Measurements from ENCODE around the gene ZNF446. TPM values are rescaled to one million over a fixed set of nuclear protein-coding genes. Genes with fewer than 3 reads are reported as not detected.
"Not testable (repeated sequence)": the region's sequence is repeated elsewhere in the genome, so short reads cannot be mapped to it uniquely, and the experiment has no call there.

The ZNF446 gene
- 8.7 TPM for polyA plus RNA-seq (ENCODE audit: insufficient read length)

GRCh38 chr19:58475714-58476497, at the start of gene ZNF446:
ZNF446 (plus strand) TSS chr19:58476352; CDS start chr19:58477219, 867 bp downstream.
- peak; percentile 97 for DNase-seq

- DNase-seq, result no peak
Measured at GRCh38 chr19:58428617-58429016, 47.5 kb upstream of the ZNF446 start.

- DNase-seq, result no peak
Measured at GRCh38 chr19:58429745-58430144, 46.4 kb upstream of the ZNF446 start.

GRCh38 chr19:58434217-58434616, 41.9 kb upstream of the ZNF446 start:
- DNase-seq, result no peak

GRCh38 chr19:58439576-58440554, 36.3 kb upstream of the ZNF446 start, which contains the start of gene ZNF132:
ZNF132 (minus strand) TSS chr19:58440153; CDS start chr19:58439821, 332 bp downstream.
- peak; percentile 97 for DNase-seq

- no peak for DNase-seq
Measured at GRCh38 chr19:58440556-58440955, 35.6 kb upstream of the ZNF446 start.

- not testable (repeated sequence) for DNase-seq
Measured at GRCh38 chr19:58442986-58443385, 33.2 kb upstream of the ZNF446 start.

- DNase-seq, result not testable (repeated sequence)
Measured at GRCh38 chr19:58448860-58449259, 27.3 kb upstream of the ZNF446 start.

- DNase-seq, result not testable (repeated sequence)
Measured at GRCh38 chr19:58449980-58450379, 26.2 kb upstream of the ZNF446 start.

- DNase-seq, result no peak
Measured at GRCh38 chr19:58450856-58451357, 25.2 kb upstream of the ZNF446 start.

- DNase-seq, result peak; percentile 97
Measured at GRCh38 chr19:58451358-58452101, 24.6 kb upstream of the ZNF446 start, which contains the start of gene ZNF324B. ZNF324B (plus strand) TSS chr19:58451622; CDS start chr19:58453702, 2,080 bp downstream.

GRCh38 chr19:58453743-58454142, 22.4 kb upstream of the ZNF446 start:
- DNase-seq, result no peak

- no peak for DNase-seq
Measured at GRCh38 chr19:58455306-58455705, 20.8 kb upstream of the ZNF446 start.

- no peak for DNase-seq
Measured at GRCh38 chr19:58456111-58456510, 20.0 kb upstream of the ZNF446 start.

- DNase-seq, result no peak
Measured at GRCh38 chr19:58460039-58460438, 16.1 kb upstream of the ZNF446 start.

GRCh38 chr19:58466089-58466759, 9.9 kb upstream of the ZNF446 start:
- DNase-seq, result no peak

- peak; percentile 98 for DNase-seq
Measured at GRCh38 chr19:58466760-58467589, 9.2 kb upstream of the ZNF446 start, which contains the start of gene ZNF324. ZNF324 (plus strand) TSS chr19:58467080; CDS start chr19:58469186, 2,106 bp downstream.

GRCh38 chr19:58468216-58468839, 7.8 kb upstream of the ZNF446 start:
- DNase-seq, result no peak

GRCh38 chr19:58469241-58470013, 6.7 kb upstream of the ZNF446 start:
- no peak for DNase-seq

Data from hindlimb muscle (tissue), 1 donor.